GM19035 (cell line): ENCODE results near the gene POLG.

ENCODE experiments used
- ATAC-seq: cut with Tn5 transposase; IDR thresholded peaks from one replicate; pipeline ENCODE4 v1.9.1; 2021; ENCODE audit not compliant: unreplicated experiment

The POLG gene

DNA sequence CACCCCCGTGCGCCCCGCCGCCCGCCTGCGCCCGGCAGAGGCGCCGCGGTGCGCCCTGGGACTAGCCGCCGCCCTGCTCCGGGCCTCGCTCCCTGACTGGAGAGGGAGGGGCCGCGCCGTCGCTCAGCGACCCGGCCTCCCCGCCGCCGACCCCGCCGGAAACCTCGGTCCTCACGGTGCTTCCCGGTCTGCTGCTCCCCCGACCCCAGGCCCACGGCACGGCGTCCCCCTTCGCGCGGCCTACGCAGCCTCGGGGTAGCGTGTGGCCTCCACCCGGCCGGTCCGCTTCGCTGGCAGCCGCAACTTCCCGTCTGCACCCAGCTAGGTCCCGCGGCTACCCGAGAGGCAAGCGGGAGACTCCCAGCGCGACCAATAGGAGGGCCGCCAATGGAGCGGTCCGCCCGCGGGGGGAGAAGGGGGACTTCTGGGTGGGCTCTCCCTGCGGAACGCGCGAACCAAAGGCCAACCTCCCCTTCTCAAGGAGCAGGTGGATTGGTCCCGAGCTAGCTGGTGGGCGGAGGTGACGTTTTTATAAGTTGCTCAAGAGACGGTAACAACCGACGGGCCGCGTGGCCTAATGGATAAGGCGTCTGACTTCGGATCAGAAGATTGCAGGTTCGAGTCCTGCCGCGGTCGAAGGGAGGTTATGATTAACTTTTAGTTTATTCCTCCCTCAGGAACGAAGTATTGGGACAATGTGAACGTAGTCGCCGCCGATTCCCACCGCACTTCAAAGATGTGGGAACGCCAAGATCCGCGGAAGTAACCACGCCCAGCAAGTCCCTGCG, at the start of gene POLG:
Gene POLG, minus strand, starts transcription at position 315 of the 788 bp plus-strand sequence. CDS start 1,070 bp downstream, outside the sequence.
- peak; percentile 87 for ATAC-seq

- ATAC-seq, result no peak
These were observed 49.6 kb upstream of the POLG start for GRCh38 chr15:89384176-89384604.

- no peak for ATAC-seq
These were observed 48.9 kb upstream of the POLG start for GRCh38 chr15:89383365-89384175.

DNA sequence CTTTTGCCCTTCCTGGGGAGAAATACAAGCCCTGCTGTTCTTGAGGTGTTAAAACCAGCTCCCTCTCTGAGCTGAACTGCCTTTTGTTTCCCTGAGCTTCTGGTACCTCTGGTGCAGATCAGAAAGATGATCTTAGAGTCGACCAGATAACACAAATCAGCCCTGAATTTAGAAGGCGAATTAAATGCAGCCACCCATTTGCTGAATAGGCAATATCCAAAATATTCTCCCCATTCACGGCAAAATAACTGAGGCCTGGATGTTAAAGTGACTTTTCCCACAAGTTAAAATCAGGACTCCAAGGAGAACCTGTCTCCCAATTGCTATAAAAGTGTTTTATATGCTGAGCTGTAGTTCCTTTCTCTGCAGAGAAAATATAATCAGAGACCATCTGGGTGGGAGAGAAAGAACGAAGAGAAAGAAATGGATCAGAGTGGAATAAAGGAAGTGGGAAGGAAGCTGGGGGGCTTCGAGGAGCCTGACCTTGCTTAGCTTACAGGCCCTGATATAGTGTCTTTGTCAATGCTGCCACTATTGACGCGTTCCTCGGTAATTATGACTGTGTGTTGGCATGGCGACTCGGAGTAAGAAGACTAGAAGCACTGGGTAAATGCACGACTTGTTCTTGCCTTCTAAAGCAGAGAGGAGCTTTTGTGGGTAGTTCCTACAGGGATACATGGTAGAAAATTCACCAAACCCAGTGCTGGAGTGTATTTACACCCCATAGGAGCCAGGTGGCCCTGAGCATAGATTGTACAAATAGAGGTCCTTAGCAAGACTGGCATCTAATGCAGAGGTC, 47.5 kb upstream of the POLG start:
- ATAC-seq, result no peak

DNA sequence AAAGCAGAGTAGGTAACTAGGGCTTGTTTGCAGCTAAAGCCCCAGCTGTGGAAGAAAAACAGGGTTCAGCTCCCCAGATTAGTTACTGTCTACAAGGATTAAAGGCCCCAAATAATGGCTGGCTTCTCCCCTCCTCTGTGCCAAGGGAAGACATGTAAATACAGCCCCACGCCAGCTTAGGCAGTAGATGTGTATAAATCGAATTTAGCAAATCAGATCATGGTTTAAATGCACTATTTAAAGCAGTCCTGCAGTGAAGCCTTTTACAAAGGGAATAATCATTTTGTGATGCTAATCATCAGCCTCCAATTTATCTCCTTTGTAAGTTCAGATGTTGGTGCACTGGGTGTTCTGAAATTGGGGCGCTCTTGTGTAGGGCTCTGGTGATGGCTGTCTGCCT, 46.7 kb upstream of the POLG start:
- no peak for ATAC-seq

DNA sequence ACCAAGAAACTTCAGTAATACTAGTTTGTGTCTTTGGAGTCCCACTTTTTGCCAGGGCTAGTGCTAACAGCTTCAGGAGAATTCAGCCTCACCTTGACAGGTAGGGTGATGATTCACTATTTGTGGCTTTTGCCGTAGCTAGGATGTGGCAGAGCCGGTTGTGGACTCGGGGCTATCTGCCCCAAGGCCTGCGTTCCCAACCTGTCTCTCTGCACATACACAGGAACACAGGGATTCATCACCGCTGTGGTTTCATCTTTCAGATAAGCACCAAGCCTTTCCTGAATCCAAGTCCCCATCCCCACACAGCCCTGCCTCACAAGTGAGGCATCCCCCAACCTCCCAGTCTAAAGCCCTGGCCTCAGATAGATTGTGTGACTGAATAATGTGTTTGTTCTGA, 45.2 kb upstream of the POLG start:
- no peak for ATAC-seq

DNA sequence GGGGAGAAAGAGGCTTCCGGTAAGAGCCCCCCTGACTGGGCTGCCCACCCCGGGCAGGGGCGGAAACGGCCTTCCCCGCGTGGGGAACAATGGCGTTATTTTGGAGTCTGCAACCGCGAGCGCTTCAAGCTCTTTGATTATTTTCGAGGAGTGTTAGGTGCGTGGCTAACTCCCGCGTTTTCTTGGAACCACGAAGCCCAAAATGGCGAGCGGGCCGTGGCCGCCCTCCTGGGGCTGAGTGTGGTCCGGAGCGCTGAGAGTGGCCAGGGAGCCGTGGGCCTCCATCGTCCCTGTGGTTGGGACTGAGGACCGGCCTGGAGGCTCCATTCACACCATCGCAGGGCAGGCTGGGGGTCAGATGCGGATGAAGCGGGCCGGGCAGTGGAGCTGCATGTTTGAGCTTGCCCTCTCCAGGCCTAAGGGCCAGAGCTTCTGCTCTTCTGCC, 44.6 kb upstream of the POLG start:
- ATAC-seq, result no peak

DNA sequence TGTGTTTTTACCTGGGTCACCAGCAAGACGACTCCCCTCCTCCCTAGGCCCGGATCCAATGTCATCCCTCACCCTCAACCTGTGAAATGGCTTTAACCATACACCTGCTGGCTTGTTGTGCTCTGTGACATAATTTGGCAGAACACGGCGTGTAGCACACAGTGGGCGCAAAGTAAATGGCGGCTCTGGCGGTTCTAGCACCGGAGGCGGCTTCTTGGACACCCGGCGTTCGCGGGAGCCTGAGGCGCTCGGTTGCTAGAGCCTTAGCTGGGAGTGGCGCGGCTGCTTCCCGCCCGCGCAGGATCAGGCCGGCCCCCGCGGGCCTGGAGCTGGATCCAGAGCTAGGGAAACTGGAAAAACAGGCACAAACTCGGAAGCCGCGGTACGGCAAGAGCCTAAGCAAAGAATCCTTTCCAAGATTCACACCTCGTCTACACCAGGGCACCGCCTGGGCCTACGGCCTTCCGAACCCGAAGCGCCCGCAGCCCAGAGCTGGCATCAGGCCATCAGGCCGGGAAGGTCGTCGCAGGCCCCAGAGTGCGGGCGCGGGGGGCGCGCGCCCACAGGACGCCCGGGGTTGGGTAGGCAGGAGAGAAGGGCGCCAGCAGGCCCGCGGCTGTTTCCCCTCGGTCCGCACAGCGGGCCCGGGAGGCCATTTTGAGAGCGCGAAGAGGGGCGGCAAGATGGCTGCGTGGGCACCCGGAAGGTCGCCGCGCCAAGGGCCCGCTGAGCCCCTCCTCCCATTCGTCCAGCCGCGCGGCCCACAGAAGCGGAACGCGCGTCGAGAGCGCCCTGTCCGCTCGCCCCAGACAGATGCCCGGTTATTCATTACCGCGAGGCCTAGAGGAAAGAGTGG, 43.9 kb upstream of the POLG start:
- no peak for ATAC-seq

DNA sequence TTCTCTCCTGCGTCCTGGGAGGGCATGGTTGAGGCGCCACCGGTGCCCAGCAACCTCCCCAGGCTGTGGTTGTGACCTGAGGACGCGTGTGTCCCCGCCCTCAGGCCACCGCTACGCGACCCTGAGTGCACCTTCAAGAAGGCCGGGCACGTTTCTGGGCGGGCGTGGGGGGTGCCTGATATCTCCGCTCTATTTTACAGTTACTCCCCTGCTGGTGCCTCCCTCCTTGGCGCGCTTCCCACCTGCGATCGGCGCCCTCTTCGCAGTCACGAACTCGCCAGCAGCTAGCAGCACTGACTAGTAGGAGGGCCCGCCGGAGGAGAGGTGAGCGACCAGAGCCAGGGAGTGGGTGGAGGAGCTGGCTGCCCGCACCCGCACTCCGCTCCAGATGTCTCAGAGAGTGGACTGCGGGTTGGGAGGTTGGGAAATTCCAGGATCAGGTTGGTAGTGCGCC, 43.2 kb upstream of the POLG start:
- ATAC-seq, result no peak

- no peak for ATAC-seq
These were observed 42.6 kb upstream of the POLG start for GRCh38 chr15:89377024-89377841.

DNA sequence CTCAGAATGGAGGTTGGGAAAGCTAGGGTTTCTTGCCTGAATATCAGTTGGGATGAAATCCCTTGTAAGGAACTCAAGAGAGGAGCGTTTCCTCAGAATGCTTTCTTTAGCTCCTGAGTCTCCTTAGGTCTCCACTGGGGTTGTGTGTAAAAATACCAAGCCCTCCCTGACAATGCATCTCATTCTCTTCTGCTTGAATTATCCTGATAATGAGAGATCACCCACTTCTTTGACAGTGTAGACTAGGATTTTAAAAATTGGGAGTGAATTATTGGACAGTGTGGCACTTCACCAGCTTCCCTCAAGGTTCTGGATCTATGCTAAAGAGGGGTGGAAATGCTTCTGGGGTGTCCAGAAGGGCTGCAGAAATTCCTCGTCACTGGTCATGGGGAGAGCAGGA, 41.8 kb upstream of the POLG start:
- no peak for ATAC-seq

- ATAC-seq, result no peak
These were observed 40.7 kb upstream of the POLG start for GRCh38 chr15:89375093-89376005.

GRCh38 chr15:89374086-89374981, 39.7 kb upstream of the POLG start:
- no peak for ATAC-seq

- no peak for ATAC-seq
These were observed 37.7 kb upstream of the POLG start for GRCh38 chr15:89372069-89372935.

DNA sequence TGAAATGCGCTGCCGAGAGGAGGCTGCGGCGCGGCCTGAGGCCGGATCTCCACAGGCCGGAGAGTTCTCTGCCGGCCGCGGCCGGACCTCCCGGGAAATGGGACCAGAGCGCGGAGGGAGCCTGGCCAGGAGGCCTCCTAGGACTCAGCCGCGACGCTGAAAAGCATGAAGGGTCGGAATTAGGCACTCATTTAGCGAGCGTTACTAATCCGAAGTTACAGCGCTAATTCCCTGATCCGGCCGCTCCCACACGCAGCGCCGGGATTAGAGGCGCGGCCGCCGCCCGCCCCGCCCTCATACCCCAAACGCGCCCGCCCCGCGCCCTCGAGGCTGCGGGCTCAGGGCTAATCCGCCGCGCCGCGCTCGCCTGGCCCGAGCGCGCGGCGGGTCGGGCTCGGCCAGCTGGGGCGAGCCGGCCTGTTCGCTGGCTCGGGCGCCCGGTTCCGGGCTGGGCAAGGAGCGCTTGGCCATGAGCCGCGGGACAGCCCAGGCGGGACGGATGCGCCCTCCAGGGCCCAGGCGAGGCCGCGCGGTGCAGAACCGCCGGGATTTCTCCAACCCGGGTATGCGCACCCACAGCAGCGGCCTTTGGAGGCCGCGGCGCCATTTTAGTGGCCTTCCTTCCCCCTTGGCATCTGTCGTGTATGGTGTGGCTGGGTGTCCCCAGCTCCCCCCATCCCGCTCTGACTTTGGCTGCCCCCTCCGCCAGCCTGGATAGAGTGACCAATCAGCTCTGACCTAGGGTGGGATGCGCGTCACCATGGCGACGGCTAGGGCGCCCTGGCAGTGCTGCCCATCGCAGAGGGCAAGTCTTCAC, 36.8 kb upstream of the POLG start:
- ATAC-seq, result no peak

DNA sequence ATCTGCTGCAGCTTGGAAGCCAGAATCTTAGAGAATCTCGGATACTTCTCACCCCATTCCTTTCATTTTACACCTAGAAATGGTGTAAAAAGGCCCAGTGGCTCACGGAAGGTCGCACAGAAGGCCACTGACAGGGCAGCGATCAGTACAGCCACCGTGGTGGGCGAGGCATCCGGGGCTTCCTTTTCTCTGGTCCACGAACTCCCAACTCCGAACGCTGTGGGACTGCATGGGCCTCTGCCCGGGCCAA, 36.3 kb upstream of the POLG start:
- ATAC-seq, result no peak
